HepG2 (cell line): ENCODE results near the gene SNAPC3. TPM values are rescaled to one million over a fixed set of nuclear protein-coding genes. Genes with fewer than 3 reads are reported as not detected.
A peak's percentile ranks its signal among the peaks of the same experiment; 100 is the strongest.

Experiments
- CENPBD1 ChIP-seq: sonication (generic); formaldehyde crosslinking; IDR thresholded peaks from 2 replicates; pipeline ENCODE4 v1.8.0; 2022; ENCODE audit warnings: missing genetic modification reagents, low read depth, mild to moderate bottlenecking, borderline replicate concordance
- CREB3 ChIP-seq: sonication (generic); formaldehyde crosslinking; IDR thresholded peaks from 2 replicates; pipeline ENCODE4 v1.5.0; 2020; ENCODE audit warnings: missing genetic modification reagents
- CREM ChIP-seq, 2 experiments: sonication (generic) in 1 of 2; formaldehyde crosslinking in 1 of 2; IDR thresholded peaks; 2 replicates each; pipeline versions ENCODE4 v1.4.0 to v1.6.1; 2016 to 2020; ENCODE audit warnings: antibody characterized with exemption in 1 of 2, mild to moderate bottlenecking in 1 of 2, missing genetic modification reagents in 1 of 2
- FOXC1 ChIP-seq: sonication (generic); formaldehyde crosslinking; IDR thresholded peaks from 2 replicates; pipeline ENCODE4 v1.8.0; 2022; ENCODE audit warnings: mild to moderate bottlenecking, missing genetic modification reagents, borderline replicate concordance
- HNRNPK ChIP-seq: fragments of 200-400 bp; formaldehyde crosslinking; IDR thresholded peaks from 2 replicates; pipeline ENCODE4 v1.6.1; 2018; ENCODE audit warnings: low read length, low read depth, moderate library complexity, mild to moderate bottlenecking; ENCODE audit not compliant: poor library complexity, severe bottlenecking
- ISL2 ChIP-seq: sonication (generic); formaldehyde crosslinking; IDR thresholded peaks from 2 replicates; pipeline ENCODE4 v1.5.0; 2020; ENCODE audit warnings: missing genetic modification reagents
- MAFF ChIP-seq: IDR thresholded peaks from 2 replicates; pipeline ENCODE4 v1.6.1; 2011; ENCODE audit warnings: low read depth, low read length, improper control_type of control experiment
- PHF20 ChIP-seq: sonication (generic); formaldehyde crosslinking; IDR thresholded peaks from 2 replicates; pipeline ENCODE4 v1.5.0; 2020; ENCODE audit warnings: mild to moderate bottlenecking, missing genetic modification reagents
- RNF219 ChIP-seq: sonication (generic); formaldehyde crosslinking; IDR thresholded peaks from 2 replicates; pipeline ENCODE4 v1.5.0; 2020; ENCODE audit warnings: mild to moderate bottlenecking, missing genetic modification reagents
- SOX6 ChIP-seq, 2 experiments: fragments of 450-650 bp in 1 of 2; sonication (generic) in 1 of 2; formaldehyde crosslinking in 1 of 2; IDR thresholded peaks; 2 replicates each; pipeline versions ENCODE4 v1.4.0 to v1.6.1; 2017 to 2020; ENCODE audit warnings: antibody characterized with exemption in 1 of 2, mild to moderate bottlenecking in 1 of 2, missing genetic modification reagents in 1 of 2
- ZBTB46 ChIP-seq: sonication (generic); formaldehyde crosslinking; IDR thresholded peaks from 2 replicates; pipeline ENCODE4 v1.4.0; 2020; ENCODE audit warnings: mild to moderate bottlenecking, missing genetic modification reagents, borderline replicate concordance
- ZFP36L1 ChIP-seq: sonication (generic); formaldehyde crosslinking; IDR thresholded peaks from 2 replicates; pipeline ENCODE4 v1.8.0; 2022; ENCODE audit warnings: mild to moderate bottlenecking, missing genetic modification reagents, moderate library complexity
- ZKSCAN1 ChIP-seq: fragments of 150-350 bp; IDR thresholded peaks from 2 replicates; pipeline ENCODE4 v1.6.1; 2014; ENCODE audit warnings: low read length
- ZNF232 ChIP-seq: sonication (generic); formaldehyde crosslinking; IDR thresholded peaks from 2 replicates; pipeline ENCODE4 v1.4.0; 2020; ENCODE audit warnings: missing genetic modification reagents, borderline replicate concordance
- ZNF274 ChIP-seq: sonication (generic); formaldehyde crosslinking; IDR thresholded peaks from 2 replicates; pipeline ENCODE4 v1.5.1; 2020; ENCODE audit warnings: mild to moderate bottlenecking, missing genetic modification reagents
- ZNF281 ChIP-seq: sonication (generic); formaldehyde crosslinking; IDR thresholded peaks from 2 replicates; pipeline ENCODE4 v1.4.0; 2020; ENCODE audit warnings: missing genetic modification reagents, borderline replicate concordance
- ZNF652 ChIP-seq: IDR thresholded peaks from 2 replicates; pipeline ENCODE4 v1.6.1; 2016; ENCODE audit warnings: low read depth, borderline replicate concordance
- ZNF713 ChIP-seq: sonication (generic); formaldehyde crosslinking; IDR thresholded peaks from 2 replicates; pipeline ENCODE4 v1.4.0; 2020; ENCODE audit warnings: mild to moderate bottlenecking, missing genetic modification reagents
- ZNF781 ChIP-seq: sonication (generic); formaldehyde crosslinking; IDR thresholded peaks from 2 replicates; pipeline ENCODE4 v1.5.1; 2020; ENCODE audit warnings: borderline replicate concordance, mild to moderate bottlenecking, missing genetic modification reagents; ENCODE audit errors: not compliant biosample characterization
- polyA plus RNA-seq, 8 experiments: library from polyadenylated mRNA; depleted of rRNA in 3 of 8; stranded (reverse) in 7 of 8; unstranded in 1 of 8; fragments of >200 nt; fragmentation: Illumina TruSeq in 4 of 8; extraction: Trizol in 4 of 8; gene quantifications; 2 replicates each; pipeline versions ENCODE4 v1.2.1 to v1.2.3, GENCODE V29; 2011 to 2016; ENCODE audit warnings: low read depth in 4 of 8, missing spikeins in 1 of 8, mixed read lengths in 1 of 8; ENCODE audit not compliant: insufficient read depth in 1 of 8
- total RNA-seq, 5 experiments: library from RNA; depleted of rRNA; stranded (reverse); fragments of >200 nt; fragmentation: Illumina TruSeq; extraction: Trizol; gene quantifications; 2 replicates each; pipeline ENCODE4 v1.2.3, GENCODE V29; 2016; ENCODE audit warnings: low read depth in 1 of 5

SNAPC3 gene
- total and polyA plus RNA-seq, 2 of the 13 experiments (the other 11 are each of a cell fraction or from before 2014, with no cell fraction given) = 25.6 to 26.0 TPM

GRCh38 chr9:15510789-15511575, 88.3 kb downstream of the SNAPC3 start, which contains the start of gene PSIP1 (continued):
- TF ChIP-seq ZKSCAN1 = no peak
- peak; percentile 21; the same call in 1 of the 2 replicates for TF ChIP-seq ZNF232
- TF ChIP-seq ZNF781 (CRISPR knock-in tag) = no peak
- TF ChIP-seq ZNF652 (CRISPR knock-in tag) = no peak
- TF ChIP-seq PHF20 = 0 out of 2 replicates have a peak, but pooled peaks have one; percentile 47
- no peak for TF ChIP-seq SOX6 (IDR thresholded peaks at IDR 0.05)
- peak; percentile 69; the same call in 1 of the 2 replicates for TF ChIP-seq SOX6 (CRISPR knock-in tag; IDR thresholded peaks at IDR 0.05)
- TF ChIP-seq ZBTB46 (CRISPR knock-in tag) = no peak
- no peak for TF ChIP-seq ZNF274 (CRISPR knock-in tag)
- TF ChIP-seq CREB3 = no peak
- peak; percentile 81; the same call in 1 of the 2 replicates for TF ChIP-seq ZFP36L1 (CRISPR knock-in tag)
- TF ChIP-seq ZNF281 (CRISPR knock-in tag) = no peak
- TF ChIP-seq HNRNPK = no peak
- no peak for TF ChIP-seq CREM (IDR thresholded peaks at IDR 0.05)
- no peak for TF ChIP-seq CREM (CRISPR knock-in tag; IDR thresholded peaks at IDR 0.05)
- TF ChIP-seq CENPBD1 = no peak
- no peak for TF ChIP-seq ZNF713
- TF ChIP-seq RNF219 (CRISPR knock-in tag) = no peak
- TF ChIP-seq ISL2 (CRISPR knock-in tag) = peak; percentile 41; the same call in 1 of the 2 replicates
- TF ChIP-seq MAFF = no peak
- TF ChIP-seq FOXC1 (CRISPR knock-in tag) = 0 out of 2 replicates have a peak, but pooled peaks have one; percentile 39
